Stimulated activated CD8-positive, alpha-beta memory T cell treated with anti-CD3 and anti-CD28 coated beads, Interleukin-2, amount 100 ng/mL, for 1 hour (primary cell): ENCODE results near the gene TBC1D22A.

Source experiments
- DNase-seq, 2 donors: peaks; one replicate each; pipeline ENCODE4 v3.0.0-alpha.2; 2020; ENCODE audit warnings: low read depth in 2 of 2

The TBC1D22A gene

GRCh38 chr22:46934746-46935491, 172.5 kb downstream of the TBC1D22A start:
- no peak for DNase-seq

- DNase-seq, result no peak
Measured at GRCh38 chr22:46935506-46936377, 173.3 kb downstream of the TBC1D22A start.

- no peak for DNase-seq
Measured at GRCh38 chr22:46936378-46936903, 174.0 kb downstream of the TBC1D22A start.

DNA sequence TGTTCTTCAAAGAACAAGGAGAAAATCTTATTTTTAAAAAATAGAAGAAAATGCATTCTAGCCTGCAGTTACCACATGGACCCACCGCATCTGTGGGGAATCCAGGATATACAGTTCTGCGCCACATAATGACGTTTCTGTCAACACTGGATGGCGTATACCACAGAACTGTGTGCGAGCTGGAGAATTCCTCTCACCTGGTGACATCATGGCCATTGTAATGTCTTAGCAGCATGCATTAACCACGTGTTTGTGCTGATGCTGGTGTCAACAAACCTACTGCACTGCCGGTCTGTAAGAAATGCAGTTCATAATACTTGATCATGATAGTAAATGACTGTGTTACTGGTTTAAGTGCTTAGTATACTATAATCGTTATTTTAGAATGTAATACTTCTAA, 174.7 kb downstream of the TBC1D22A start:
- DNase-seq, result no peak

- no peak for DNase-seq
Measured at GRCh38 chr22:46937939-46938338, 175.5 kb downstream of the TBC1D22A start.

DNA sequence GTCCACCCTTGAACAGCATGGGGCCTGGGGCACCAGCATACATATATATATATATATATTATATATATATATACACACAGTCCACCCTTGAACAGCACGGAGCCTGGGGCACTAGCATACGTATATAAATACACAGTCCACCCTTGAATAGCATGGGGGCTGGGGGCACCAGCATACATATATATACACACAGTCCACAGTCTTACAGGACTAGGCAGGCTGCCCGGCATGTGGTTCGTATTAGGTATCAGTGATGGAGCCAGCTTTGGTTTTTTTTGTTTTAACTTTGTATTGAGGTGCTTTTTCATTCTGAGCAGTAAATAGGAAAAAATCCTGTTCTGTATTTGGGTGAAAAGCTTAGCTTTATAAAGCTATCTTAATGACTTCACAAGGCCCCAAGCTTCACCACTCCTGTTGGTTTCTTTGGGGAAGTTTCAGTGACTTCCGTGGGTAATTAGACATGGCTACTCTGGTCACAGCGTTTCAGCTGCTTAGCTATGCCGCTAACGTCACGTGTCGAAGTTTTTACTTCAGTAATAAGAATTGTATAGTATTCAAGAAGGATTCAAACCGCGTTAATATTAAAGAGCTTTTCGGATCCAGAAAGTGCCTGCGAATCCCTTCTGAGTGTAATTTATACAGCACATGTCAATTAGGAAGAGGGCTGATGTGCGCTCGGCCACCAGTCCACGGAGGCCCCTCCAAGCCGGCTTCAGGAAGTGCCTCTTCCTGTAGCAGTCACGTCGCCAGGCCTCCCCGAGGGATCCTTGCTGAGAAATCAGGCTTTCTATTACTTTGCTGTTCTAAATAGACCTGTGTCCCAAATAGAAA, 179.7 kb downstream of the TBC1D22A start:
- DNase-seq, result no peak

GRCh38 chr22:46942799-46943785, 180.6 kb downstream of the TBC1D22A start:
- no peak for DNase-seq

DNA sequence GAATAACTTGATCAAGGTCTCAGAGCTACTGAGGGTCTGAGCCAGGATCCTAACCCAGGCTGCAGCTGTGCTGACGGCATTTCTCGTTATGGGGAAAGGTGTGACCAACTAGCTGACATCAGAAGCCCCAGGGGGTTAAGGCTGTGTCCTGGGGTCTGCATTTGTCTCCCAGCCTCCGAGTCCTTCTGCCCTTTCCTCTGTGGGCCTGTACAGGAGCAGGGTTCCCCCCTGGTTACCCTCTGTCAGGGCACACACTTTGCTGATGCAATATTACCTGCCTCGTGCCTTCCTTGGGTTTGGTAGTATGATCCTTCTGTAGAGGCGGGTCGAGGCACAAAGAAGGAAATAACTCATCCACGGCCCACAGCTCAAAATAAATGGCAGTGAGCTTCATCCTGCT, 183.0 kb downstream of the TBC1D22A start:
- no peak for DNase-seq

DNA sequence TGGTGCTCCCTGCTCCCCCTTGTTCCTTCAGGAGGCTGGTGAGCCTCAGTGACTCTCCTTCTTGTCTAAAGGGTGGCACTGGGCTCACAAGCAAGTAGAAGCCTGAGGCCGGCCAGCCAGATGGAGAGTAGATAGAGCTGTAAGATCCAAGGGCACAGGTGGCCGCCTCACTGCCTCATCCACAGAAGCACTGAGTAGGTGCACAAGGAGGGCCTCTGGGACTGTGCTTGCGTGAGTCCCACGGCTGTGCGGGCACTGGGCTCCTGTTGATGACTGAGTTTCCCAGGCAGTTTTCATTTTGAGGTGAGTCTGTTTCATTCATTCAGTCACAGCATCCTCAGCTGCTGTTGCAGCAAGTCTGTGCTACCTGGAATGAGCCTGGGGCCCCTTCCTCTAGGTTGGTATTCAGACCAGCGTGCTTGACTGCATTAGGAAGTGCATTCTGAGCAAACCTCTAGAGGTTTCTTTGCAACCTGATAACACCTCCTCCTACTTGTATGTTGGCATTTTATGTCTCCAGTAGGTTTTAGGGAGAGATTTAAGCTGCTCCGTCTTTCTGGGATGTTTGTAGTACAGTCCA, 184.0 kb downstream of the TBC1D22A start:
- DNase-seq, result no peak

- no peak for DNase-seq
Measured at GRCh38 chr22:46947516-46948257, 185.2 kb downstream of the TBC1D22A start.

GRCh38 chr22:46948411-46949144, 186.1 kb downstream of the TBC1D22A start:
- no peak for DNase-seq

DNA sequence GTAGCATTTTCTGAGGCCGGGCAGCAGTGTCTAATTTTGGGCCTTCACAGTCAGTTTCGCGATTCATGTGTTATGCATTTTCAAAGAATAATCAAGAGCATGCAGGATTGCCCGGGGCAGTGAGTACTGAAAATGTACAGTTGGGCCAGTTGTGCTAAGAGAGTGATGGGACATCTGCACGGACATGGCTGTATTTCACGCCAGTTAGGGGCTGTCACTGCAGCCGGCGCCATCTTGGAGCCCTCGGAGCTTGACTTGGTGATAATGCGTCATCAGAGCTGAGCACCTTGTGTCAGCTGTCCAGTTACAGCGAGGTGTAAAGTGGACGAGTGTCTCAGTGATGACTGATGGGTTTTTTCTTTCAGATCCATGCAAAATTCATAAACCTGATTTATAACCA, 188.9 kb downstream of the TBC1D22A start:
- no peak for DNase-seq

GRCh38 chr22:46951973-46952372, 189.5 kb downstream of the TBC1D22A start:
- DNase-seq, result no peak

- no peak for DNase-seq
Measured at GRCh38 chr22:46953968-46954765, 191.7 kb downstream of the TBC1D22A start.

- no peak for DNase-seq
Measured at GRCh38 chr22:46954781-46955180, 192.3 kb downstream of the TBC1D22A start.

- DNase-seq, result no peak
Measured at GRCh38 chr22:46956498-46957215, 194.2 kb downstream of the TBC1D22A start.

DNA sequence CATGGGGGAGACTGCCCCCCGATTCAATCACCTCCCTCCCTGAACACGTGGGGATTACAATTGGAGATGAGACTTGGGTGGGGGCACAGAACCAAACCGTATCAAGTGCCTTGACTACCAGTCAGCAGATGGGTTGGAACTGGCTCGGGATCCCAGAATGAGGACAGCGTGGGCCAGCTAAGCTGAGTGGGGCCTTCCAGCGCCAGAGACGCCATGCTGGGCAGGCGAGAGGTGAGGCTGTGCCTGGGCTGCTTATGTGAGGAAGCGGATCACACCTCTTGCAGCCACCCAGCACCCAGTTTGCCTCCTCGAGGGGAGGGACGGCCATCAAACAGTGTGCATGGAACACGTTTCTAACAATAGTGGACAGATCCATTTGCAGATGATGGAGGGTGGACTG, 195.1 kb downstream of the TBC1D22A start:
- DNase-seq, result no peak
